ENCODE data around the gene CLCN4. TPM values are rescaled to one million over a fixed set of nuclear protein-coding genes. Genes with fewer than 3 reads are reported as not detected.

CLCN4 gene
- total and polyA plus RNA-seq, 10 of the 15 experiments (the other 5 are each of a cell fraction or from before 2014, with no cell fraction given): 0.90 to 6.9 (median 2.9) TPM

GRCh38 chrX:10203617-10204016, 46.8 kb downstream of the CLCN4 start (continued):
- TF ChIP-seq ZNF687 (IDR thresholded peaks at IDR 0.05) (no peak), HDAC2 (IDR thresholded peaks at IDR 0.05) (no peak), IRF4 (IDR thresholded peaks at IDR 0.05; ENCODE audit: low read depth, low read length) (no peak), EP300 (IDR thresholded peaks at IDR 0.05; ENCODE audit: borderline replicate concordance in 1 of 2, control insufficient read depth in 1 of 2, low read depth in 2 of 2, low read length in 2 of 2) (no peak), GATAD2B (conservative IDR thresholded peaks at IDR 0.05; ENCODE audit: low read depth) (no peak), E2F4 (IDR thresholded peaks at IDR 0.05; ENCODE audit: low read depth, low read length) (no peak), MXI1 (IDR thresholded peaks at IDR 0.05; ENCODE audit: low read depth, low read length) (no peak)

- DNase-seq (ENCODE audit: low read depth, low spot score) (no peak), ATAC-seq (no peak), FAIRE-seq (no peak)
- H2AFZ ChIP-seq (ENCODE audit: control insufficient read depth, low read depth, low read length): no peak overlapping the region
- ChIA-PET SMC1A (ENCODE audit: uncharacterized antibody, unreplicated experiment) (no interaction called here), CTCF (no interaction called here), POLR2A (no interaction called here), RAD21 (ENCODE audit: unreplicated experiment) (interaction anchor here (1.5 kb wide), 1 partner anchor 16 kb away, joined by 6 read pairs; no protein-coding TSS in a partner anchor)
- no peak overlapping the region for H3K4me3 ChIP-seq
- no peak overlapping the region for H3K27ac ChIP-seq (ENCODE audit: control insufficient read depth, insufficient read depth)
- intact Hi-C loops (cut with micrococcal nuclease; ENCODE audit: unreplicated experiment) (no loop called here), in situ Hi-C loops (cut with MboI) (no loop called here)
- H3K27me3 ChIP-seq (replicated peaks in 1 of 2; ENCODE audit: control insufficient read depth in 2 of 2, insufficient read depth in 2 of 2, low read length in 1 of 2): no peaks in the 10 kb centered on the region
- H3K4me1 ChIP-seq (ENCODE audit: control insufficient read depth, insufficient read depth, low read length): no peaks in the 10 kb centered on the region
- H3K9me3 ChIP-seq (replicated peaks; ENCODE audit: control insufficient read depth, insufficient read depth, low read length): no peaks in the 10 kb centered on the region
- no peaks in the 10 kb centered on the region for H4K20me1 ChIP-seq (ENCODE audit: control insufficient read depth, insufficient read depth)
- no peak overlapping the region for H3K9ac ChIP-seq (ENCODE audit: control insufficient read depth, insufficient read depth, low read length)
- no peaks in the 10 kb centered on the region for H3K36me3 ChIP-seq (ENCODE audit: control insufficient read depth in 2 of 2, insufficient read depth in 2 of 2, low read length in 1 of 2)
- WGBS (ENCODE audit: insufficient coverage, insufficient replicate concordance, low lambda C conversion rate, missing lambda C conversion rate): 32% methylated on average over 9 of the region's 9 CpGs
- BruUV-seq (replicated peaks): no TSS peak
- no peak overlapping the region for H3K4me2 ChIP-seq (ENCODE audit: control insufficient read depth, insufficient read depth)
- H3K79me2 ChIP-seq (ENCODE audit: control insufficient read depth, insufficient read depth, low read length): no peaks in the 10 kb centered on the region
- no peak for TF ChIP-seq CUX1 (IDR thresholded peaks at IDR 0.05; ENCODE audit: insufficient replicate concordance, low read depth, low read length)
- no peak for TF ChIP-seq CBFB (IDR thresholded peaks at IDR 0.05; ENCODE audit: low read depth)
- no peak for TF ChIP-seq HDAC2 (IDR thresholded peaks at IDR 0.05)
- no peak for TF ChIP-seq RELB (IDR thresholded peaks at IDR 0.05; ENCODE audit: low read depth)
- TF ChIP-seq TAF1 (IDR thresholded peaks at IDR 0.05; ENCODE audit: borderline replicate concordance, low read depth, low read length): no peak
These were observed 49.5 kb downstream of the CLCN4 start for GRCh38 chrX:10206317-10206716.

All from GM12878 (cell line).